ENCODE data around the gene CFAP410.
"Not testable (repeated sequence)": the region's sequence is repeated elsewhere in the genome, so short reads cannot be mapped to it uniquely, and the experiment has no call there.

Gene CFAP410

GRCh38 chr21:44315691-44316203, 23.4 kb downstream of the CFAP410 start:
- no peak for DNase-seq

DNA sequence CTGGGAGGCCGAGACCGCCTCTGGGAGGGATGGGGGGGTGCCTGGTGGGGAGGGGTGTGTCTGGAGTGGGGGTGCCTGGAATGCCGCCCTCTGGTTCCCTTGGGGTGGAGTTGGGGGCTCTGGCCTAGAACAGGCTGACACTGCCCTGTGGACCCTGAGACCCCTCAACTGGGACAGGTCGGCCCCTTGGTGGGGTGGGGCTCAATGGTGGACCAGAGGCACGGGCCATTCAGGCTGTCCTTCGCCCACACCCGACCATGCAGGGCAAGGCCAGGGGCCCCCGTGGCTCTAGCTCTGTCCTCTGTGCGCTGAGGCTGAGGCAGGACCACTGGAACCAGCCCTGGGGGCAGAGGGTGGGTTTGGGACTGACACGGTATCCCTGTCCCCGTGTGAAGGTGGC, 24.6 kb downstream of the CFAP410 start:
- DNase-seq: no peak

GRCh38 chr21:44314128-44314527, 25.1 kb downstream of the CFAP410 start:
- DNase-seq: no peak

DNA sequence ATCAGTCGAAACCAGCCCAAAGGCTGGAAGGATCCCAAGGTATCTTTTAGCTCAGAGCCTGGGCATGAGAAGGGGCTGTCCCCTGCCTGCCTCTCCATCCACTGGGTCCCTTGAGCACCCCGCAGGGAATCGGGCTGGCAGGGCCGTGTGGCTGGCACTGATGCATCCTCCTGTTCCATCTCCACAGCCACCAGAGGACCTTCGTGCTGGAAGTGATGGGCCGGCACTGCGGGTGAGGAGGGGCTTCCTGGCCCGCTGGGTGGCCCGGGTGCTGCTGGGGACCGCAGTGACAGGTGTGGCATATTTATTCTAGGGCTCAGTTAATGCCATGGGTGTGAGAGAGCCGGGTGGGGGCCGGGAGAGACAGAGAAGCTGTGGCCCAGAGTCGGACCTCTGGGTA, 25.7 kb downstream of the CFAP410 start:
- no peak for DNase-seq

DNA sequence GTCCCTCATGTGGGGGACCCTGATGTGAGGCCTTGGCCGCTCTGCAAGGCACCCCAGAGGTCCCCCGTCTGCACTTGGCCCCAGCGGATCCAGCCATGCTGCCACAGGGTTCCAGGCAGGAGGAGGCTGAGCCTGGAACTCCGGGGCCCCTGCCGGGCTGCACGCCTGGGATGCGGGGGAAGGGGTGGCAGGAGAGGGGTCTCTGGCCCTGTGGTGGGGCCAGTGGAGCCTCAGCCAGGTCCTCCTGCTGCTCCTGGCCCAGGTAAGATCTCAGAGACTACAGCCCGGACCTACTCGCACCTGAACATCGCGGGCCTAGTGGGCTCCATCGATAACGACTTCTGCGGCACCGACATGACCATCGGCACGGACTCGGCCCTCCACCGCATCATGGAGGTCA, 26.5 kb downstream of the CFAP410 start:
- no peak for DNase-seq

GRCh38 chr21:44312089-44312488, 27.1 kb downstream of the CFAP410 start:
- no peak for DNase-seq

GRCh38 chr21:44310628-44311507, 28.3 kb downstream of the CFAP410 start:
- no peak for DNase-seq

- DNase-seq: no peak
These were observed 32.1 kb downstream of the CFAP410 start for GRCh38 chr21:44306936-44307704.

DNA sequence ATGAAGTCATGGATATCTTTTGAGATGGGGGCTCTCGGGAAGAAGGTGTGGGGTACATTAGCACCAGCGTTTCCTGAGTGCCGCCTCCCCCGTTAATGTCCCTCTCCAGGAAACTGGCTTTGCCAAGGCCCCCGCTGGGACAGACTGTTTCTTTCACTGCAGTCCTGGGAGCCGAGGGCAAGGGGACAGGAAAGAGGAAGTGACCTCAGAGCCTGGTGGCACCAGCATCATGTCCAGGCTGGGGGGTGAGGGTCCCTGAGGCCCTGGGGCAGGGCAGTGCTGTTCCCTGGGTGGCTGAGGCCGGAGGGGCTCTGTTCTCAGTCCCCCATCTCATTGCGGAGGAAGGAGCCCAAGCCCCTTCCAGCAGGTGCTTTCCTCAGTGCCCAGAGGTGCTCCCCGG, 33.5 kb downstream of the CFAP410 start:
- no peak for DNase-seq

GRCh38 chr21:44304877-44305293, 34.3 kb downstream of the CFAP410 start:
- DNase-seq: peak; percentile 29

- no peak for DNase-seq
These were observed 35.1 kb downstream of the CFAP410 start for GRCh38 chr21:44304011-44304616.

DNA sequence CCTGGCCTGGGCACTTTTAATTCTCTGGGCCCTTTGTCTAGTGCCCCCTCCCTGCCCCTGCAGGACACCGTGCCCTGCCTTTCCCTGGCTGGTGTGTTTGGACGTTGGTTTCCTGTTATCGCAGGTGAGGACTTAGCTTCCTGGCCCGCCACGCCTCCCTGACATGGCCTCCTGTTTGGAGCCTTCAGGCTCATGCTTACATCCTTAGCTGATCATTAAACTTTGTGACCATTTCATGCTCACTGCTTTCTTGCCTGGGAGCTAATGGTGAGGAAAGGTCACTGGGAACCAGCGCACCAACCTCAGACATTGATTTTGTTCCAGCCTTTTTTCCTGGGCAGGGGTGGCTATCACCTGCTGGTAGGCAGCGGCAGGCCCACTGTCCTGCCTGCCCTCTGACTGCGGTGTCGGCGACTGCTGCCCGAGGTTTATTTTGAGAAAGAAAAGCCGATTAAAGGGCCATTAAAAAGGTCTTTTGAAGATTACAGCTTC, 35.7 kb downstream of the CFAP410 start:
- DNase-seq: no peak

DNA sequence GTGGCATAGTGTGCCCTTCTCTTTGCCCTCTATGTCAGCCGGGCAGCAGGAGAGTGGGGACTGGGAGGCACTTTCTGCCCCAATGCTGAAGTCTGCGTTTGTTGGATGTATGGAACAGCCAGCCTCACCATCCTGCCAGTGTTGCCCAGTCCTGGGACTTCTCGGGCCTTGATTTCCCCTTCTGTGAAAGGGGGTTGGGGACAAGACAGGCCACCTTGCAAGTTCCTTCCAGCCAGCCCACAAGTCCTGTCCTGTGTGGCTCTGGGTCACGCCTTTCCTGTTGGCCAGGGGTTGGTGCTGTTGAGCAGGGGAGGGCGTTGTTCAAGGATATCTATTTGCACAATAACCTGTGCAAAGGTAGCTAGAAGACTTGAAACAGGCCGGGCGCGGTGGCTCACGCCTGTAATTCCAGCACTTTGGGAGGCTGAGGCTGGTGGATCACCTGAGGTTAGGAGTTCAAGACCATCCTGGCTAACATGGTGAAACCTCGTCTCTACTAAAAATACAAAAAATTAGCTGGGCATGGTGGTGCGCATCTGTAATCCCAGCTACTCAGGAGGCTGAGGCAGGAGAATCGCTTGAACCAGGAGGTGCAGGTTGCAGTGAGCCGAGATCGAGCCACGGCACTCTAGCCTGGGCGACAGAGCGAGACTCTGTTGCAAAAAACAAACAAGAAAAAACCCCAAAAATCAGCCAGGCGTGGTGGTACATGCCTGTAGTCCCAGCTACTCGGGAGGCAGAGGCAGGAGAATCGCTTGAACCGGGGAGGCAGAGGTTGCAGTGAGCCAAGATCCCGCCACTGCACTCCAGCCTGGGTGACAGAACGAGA, 36.4 kb downstream of the CFAP410 start:
- DNase-seq: not testable (repeated sequence)

GRCh38 chr21:44301961-44302406, 37.2 kb downstream of the CFAP410 start:
- DNase-seq: no peak

- no peak for DNase-seq
These were observed 38.0 kb downstream of the CFAP410 start for GRCh38 chr21:44301141-44301540.

DNA sequence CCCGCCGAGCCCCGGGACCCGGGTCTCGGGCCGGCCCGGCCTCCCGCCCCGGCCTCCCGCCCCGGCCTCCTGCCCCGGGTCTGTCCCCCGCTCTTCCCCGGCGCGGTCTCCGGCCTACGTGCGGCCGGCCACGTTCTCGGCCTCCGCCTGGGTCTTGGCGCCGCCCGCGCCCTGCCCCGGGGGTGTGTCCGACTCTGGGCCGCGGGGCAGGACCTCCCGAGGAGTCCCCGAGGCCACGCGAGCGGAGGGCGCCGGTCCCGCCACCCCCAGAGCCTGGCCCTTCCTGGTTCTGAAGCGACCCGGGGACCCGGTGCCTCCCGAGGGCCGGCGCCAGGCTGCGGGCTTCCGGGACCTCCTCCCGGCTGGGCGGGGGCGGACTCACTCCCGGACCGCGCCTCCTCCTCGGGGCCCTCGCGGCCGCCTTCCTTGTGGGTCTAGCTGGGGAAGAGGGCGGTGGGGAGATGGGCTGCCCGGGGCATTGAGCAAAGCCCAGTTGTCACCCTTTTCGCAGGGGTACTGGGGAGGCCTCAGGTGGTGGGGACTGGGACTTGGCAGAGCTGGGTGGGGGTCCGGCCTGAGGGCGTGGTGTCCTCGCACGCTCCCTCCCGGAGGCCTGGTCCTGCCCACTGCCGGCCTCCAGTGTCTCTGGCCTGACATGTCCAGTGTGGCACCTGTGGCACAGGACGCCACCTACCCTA, 38.8 kb downstream of the CFAP410 start:
- no peak for DNase-seq

DNA sequence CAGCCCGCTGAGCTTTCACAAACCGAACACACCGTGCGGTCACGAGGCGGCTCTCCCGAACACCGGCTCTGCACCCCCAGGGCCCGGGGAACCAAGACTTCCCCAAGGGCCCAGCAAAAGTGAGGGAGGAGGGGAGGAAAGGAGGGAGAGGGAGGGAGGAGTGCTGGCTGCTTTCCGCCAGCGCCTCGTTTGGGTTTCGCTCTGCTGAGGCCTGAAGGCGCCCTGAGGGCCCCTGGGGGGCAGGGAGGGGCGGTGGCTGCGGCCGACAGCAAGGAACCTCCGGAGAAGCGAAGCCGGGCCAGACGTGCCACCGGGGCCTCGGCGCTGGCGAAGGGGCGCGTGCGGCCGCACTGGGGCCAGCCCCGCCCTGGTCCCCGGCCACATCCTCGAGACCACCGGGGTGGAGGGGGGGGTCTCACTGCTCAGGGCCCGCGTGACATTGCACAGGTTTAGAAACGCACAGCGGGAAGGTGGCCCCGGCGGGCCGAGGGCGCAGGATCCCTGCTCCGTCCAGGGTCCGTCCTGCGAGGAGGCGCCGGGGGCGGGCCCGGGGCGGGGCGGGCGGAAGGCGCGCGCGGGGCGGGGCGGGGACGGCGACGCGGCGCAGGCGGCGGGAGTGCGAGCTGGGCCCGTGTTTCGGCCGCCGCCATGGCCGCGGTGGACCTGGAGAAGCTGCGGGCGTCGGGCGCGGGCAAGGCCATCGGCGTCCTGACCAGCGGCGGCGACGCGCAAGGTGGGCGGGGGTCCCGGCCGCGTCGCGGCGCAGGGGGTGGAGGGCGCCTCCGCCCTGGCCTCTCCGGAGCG, 39.5 kb downstream of the CFAP410 start, which contains the start of gene PFKL:
PFKL (plus strand) TSS at position 596 of the 804 bp plus-strand sequence; CDS start at position 649, 53 bp downstream.
- DNase-seq: peak; percentile 35

DNA sequence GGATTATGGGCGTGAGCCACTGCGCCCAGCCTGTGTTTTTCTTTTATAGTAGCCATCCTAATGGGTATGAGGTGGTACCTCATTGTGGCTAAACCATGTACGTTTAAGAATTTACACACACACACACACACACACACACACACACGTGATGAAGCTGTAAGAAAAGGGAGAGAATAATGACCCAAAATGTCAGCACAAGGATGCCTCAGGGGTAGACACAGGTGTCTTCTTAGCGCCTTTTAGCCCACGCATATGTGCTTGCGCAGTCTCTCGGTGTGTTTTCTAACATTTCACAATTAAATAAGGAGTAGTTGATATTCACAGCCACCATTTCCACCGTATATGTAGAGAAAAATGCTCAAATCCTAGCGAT, 40.1 kb downstream of the CFAP410 start:
- DNase-seq: no peak

- no peak for DNase-seq
These were observed 40.9 kb downstream of the CFAP410 start for GRCh38 chr21:44298301-44298700.

- DNase-seq: peak; percentile 78
These were observed 41.5 kb downstream of the CFAP410 start for GRCh38 chr21:44297525-44298290.
